GM23248 (cell line): Measurements from ENCODE around the gene IFT20.

Source experiments
- EZH2 ChIP-seq: fragments of 200-600 bp; sonication (generic); IDR thresholded peaks from 2 replicates; pipeline ENCODE4 v1.6.1; 2018; ENCODE audit warnings: antibody characterized with exemption, mild to moderate bottlenecking; ENCODE audit not compliant: insufficient read depth, poor library complexity, severe bottlenecking
- EZH2phosphoT487 ChIP-seq: fragments of 200-600 bp; sonication (generic); IDR thresholded peaks from 2 replicates; pipeline ENCODE4 v1.6.1; 2018; ENCODE audit warnings: antibody characterized with exemption, moderate library complexity, mild to moderate bottlenecking, low read depth; ENCODE audit not compliant: insufficient read depth

DNA sequence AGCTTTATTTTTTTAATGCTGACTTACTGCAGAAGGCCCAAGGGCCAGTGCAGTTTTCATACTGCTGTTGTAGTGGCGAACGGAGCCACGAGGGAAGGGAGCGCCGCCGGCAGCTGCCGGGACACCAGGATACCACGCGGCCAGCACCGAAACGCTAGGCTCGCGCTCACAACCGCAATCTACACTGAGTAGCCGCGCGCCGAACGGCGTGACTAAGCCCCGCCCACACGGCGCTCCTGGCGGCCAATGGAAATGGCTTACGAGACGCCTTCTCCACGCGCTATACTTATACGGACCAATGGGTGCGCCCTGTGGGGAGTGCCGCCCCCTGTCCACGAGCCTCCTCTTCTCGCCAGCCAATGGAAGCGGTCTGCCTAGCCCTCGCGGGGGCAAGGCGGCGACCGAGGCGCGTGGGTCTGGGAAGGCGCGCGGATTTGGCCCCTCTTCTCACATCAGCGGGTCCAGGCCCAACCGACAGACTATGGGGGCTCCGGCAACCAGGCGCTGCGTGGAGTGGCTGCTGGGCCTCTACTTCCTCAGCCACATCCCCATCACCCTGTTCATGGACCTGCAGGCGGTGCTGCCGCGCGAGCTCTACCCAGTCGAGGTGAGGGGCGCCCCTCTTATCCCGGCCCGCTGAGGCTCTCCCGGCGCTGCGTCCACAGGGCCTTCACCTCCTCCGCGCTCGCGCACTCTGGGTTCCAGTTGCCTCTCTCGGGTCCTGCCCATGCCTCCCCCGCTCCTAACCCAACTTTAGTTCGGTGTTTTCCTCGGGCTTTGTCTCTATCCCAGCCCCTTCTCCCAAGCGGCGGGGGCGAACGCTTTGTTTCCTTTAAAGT is 16.3 kb downstream of the IFT20 start, which contains the start of gene TMEM97:
- no peak for TF ChIP-seq EZH2
- no peak for TF ChIP-seq EZH2phosphoT487
